HG03565 (cell line): ENCODE results near the gene EEF1AKMT4.

ENCODE experiments used
- ATAC-seq: cut with Tn5 transposase; IDR thresholded peaks from one replicate; pipeline ENCODE4 v1.9.1; 2021; ENCODE audit warnings: mild to moderate bottlenecking, moderate library complexity; ENCODE audit not compliant: unreplicated experiment

Gene EEF1AKMT4

DNA sequence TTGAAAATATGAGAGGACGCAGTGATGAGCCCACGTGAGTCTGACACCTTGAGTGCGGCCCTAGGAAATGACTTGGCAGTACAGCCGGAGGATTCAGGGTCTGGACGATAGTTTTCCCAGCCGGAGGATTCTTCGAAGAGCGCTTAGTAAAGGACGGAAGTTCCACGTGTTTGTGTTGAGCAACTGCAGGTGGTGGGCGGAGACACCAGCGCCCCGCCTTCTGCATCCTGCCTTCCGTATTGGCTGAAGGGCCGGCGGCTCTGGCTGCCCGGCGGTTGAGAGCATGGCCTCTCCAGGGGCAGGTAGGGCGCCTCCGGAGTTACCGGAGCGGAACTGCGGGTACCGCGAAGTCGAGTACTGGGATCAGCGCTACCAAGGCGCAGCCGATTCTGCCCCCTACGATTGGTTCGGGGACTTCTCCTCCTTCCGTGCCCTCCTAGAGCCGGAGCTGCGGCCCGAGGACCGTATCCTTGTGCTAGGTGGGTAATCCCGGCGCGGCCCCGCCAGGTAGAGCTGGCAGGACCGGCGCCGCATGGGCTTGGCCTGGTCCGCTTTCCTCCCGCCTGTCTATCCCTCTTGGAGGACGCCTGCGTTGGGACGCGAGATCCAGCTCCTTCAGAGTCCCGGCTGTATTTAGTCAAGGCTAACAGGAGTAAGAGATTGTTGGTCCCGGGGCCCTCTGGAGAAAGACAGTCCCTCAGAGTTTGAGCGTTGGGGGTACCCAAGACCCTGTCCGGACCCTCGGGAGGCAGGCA, at the start of gene EEF1AKMT4:
Gene EEF1AKMT4 (plus strand): TSS at position 261 of the 755 bp plus-strand sequence. CDS start 23 bp downstream, at position 284.
- peak; percentile 87 for ATAC-seq

DNA sequence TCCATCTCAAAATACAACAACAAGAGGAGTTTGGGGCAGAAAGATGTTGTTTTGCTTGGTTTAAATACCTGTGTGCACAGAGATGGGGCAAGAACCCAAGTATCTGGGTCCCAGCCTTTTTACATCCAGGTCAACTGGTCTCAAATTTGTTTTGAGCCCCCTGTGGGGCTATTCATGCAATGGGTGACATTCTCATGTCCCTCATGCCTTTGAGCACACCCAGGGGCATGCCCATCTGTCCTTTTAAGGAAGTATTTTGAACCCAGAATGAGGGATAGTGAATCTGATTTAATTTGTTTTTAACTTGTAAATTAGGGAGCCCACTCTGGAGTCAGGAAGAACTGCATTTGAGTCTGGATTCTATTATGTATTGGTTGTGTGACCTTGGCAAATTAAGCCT, 48.6 kb upstream of the EEF1AKMT4 start:
- ATAC-seq = no peak

GRCh38 chr3:184203526-184203925, 45.9 kb upstream of the EEF1AKMT4 start:
- no peak for ATAC-seq

- ATAC-seq = no peak
These were observed 40.1 kb upstream of the EEF1AKMT4 start for GRCh38 chr3:184209146-184209923.

DNA sequence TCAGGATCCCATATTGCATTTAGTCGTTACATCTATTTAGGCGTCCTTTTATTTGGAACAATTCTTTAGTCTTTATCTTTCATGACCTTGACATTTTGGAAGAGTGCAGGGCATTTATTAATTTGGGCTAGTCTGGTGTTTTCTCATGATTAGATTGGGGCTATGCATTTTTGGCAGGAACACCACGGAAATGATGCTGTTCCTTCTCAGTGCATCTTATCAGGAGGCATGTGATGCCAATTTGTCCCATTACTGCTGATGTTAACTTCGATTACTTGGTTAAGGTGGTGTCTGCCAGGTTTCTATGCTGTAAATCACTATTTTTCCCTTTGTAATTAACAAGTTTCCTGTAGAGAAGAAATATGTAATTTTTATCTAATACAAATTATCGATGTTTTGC, 38.2 kb upstream of the EEF1AKMT4 start:
- ATAC-seq = no peak

DNA sequence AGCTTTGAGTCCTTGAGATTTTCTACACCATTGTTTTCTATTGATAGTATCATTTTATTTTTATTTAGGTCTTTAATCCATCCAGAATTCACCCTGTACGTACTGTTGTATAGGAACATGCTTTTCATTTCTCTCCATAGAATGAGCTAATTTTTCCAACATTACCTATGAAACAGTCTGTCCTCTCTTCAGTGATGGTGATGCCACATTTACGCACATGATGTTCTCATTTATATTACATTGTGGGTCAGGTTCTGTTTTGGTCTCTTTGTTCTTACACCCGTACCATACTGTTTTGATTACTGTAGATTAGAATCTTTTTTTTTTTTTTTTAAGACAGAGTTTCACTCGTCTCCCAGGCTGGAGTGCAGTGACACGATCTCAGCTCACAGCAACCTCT, 37.8 kb upstream of the EEF1AKMT4 start:
- no peak for ATAC-seq

DNA sequence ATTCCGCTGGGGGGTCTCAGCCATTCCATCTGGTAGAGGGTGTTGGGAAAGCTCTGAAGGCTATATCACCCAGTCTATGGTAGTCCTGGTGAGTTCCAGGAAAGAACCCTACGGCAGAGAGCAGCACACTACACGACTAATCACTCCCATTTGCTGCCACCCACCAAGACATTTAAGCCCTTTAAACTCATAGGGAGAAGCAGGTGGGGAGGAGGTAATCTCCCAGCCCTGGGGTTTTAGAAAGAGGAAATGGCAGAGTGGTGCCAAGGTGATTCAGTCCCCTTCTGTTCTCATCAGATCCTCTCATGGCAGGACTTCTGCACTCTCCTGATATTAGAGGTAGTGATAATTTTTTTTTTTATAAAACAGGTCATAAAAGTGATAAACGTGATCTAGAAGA, 30.7 kb upstream of the EEF1AKMT4 start:
- no peak for ATAC-seq

GRCh38 chr3:184222521-184222920, 27.0 kb upstream of the EEF1AKMT4 start:
- ATAC-seq = no peak

GRCh38 chr3:184223946-184224345, 25.5 kb upstream of the EEF1AKMT4 start:
- ATAC-seq = no peak

DNA sequence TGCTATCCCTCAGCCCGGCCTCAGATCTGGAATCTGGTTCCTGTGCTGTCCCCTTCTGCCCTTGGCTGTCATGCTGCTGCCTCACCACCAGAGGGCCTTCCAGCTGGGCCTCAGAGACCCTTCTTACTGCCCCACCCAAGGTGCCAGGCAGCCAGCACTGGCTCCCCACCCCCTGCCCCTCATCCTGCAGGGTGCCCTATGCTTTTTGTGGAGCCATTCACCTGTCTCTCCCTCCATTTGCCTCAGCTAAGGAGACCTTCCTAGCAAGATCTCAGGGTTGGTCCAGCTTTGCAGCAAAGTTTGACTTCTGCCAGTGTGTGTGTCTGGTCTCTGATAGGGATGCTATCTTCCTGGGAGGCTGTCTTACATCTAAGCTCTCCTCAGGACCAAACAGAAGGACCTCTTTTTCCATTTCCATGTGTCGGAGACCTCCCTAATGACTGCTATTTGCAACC, 22.0 kb upstream of the EEF1AKMT4 start:
- no peak for ATAC-seq

DNA sequence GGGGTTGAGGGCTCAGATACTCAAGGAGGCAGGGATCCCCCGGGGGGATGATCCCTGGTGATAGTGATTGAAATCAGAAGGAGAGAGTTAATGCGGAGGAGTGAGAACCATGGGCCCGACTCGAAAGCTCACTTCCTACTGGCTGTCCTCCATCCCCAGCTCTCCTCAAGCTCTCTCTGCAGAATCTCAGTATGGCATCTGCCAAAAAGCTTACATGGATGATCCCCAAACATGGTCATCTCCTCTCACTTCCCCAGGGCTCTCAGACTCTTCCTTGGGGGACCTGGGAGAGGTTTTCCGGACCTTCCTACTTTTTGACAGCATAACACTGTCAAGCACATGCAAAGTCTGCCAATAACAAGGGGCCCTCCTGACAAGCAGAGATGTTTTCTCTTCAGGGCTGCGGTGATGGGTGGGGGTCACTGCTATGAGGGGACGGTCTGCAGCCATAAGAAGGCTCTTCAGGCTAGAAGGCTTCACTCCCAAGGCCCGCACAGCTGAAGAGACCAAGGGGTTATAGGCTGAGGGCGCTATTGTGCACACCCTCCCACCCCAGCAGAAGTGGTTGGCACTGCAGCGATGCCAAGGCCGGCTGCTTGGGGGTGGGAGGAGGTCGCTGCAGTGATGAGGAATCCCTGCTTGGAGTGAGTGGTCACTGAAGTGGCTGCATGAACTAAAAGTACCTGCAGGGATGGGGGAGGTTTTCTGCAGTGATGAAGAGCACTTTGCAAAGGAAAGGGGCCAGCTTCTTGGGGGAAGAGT, 20.9 kb upstream of the EEF1AKMT4 start:
- no peak for ATAC-seq

DNA sequence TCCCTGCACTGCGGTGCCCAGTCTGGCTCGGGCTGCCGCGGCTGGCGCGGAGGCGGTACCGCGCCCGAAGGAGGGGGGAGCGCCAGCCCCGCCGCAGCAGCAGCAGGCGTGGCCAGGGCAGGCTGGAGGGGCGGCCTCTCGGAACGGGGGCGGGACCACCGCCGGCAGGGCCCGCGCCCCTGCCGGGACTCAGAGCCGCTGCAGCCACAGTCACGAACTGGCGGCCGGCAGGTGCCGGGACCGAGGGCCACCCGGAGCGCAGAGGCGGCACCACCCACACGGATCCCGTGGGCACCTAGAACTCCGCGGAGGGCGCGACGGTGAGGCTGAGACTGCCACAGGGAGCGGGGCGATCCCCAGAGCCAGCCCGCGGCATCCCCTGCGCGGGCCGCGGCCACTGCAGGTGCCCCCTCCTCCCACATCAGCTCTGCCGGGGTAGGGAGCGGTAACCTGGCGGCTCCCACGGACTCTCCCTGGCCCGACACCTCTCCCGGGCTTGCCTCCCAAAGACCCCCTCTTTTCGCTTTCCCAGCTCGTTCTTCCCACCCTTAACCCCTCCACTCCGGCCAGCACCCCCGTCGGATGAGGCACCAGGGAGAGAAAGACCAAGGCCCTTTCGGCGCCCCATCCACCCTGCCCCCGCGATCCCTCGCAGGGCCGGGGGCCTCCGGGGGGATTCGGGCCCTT, 19.9 kb upstream of the EEF1AKMT4 start, which contains the start of gene VWA5B2:
Gene VWA5B2 (plus strand): TSS at position 192 of the 687 bp plus-strand sequence. CDS start 944 bp downstream, outside the sequence.
- peak; percentile 66 for ATAC-seq

- no peak for ATAC-seq
These were observed 19.3 kb upstream of the EEF1AKMT4 start for GRCh38 chr3:184230081-184230602.

DNA sequence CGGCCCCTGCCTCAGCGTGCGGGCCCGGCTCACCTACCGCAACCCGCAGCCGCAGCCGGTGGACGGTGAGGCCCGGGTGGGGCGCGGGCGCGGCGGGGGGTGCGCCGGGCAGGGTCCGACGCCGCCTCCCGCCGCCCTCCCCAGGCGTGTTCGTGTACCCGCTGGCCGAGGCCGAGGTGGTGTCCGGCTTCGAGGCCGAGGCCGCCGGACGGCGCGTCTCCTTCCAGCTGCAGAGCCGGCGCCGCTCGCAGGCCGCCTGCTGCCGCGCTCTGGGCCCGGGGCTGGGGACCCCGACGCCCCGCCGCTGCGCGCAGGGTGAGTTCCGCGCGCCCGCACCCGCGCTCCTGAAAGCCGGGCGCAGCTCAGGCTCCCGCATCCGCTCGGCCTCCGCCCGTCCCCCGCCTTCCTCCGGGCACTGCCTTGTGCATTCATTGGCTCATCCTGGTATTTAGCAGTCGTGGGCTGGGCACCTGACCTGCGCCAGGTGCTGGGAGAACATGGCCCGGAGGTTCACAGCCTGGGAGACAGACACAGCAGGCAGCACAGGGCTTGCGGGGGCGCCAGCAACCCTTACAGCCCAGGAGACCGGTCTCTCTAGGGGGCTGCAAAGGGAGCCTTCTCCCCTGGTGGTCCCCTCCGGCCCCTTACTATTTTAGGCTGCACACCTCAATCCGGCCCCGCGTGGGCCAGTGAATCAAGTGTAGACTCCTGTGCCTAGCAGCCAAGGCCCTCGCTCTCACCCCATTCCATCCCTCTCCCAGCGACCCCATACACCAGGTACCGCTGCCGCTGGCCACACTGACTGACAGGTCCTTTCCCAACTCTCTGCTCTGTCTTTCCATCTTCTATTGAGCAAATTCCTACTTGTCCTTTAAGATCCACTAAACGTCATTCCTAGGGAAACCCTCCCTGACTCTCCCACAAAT, 18.6 kb upstream of the EEF1AKMT4 start:
- no peak for ATAC-seq

DNA sequence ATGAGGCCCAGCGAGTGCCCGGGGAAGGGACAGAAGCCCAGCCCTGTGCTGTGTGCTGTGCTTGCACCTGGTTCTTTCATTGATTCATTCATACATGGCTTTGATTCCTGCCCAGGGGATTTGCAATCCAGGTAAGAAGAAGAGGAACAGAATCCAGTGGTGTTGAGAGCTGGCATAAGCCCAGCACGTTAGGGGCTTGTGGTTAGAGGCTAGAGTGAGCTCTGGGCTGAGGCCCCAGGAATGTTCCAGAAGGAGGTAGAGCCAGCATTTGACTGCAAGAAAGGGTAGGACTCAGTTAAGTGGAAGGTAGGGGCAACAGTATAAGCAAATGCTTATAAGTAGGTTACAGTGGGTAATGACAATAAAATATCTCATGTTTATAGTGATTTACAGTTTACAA, 17.8 kb upstream of the EEF1AKMT4 start:
- ATAC-seq = no peak

- no peak for ATAC-seq
These were observed 16.2 kb upstream of the EEF1AKMT4 start for GRCh38 chr3:184233127-184233843.

GRCh38 chr3:184234224-184234623, 15.2 kb upstream of the EEF1AKMT4 start:
- ATAC-seq = no peak

DNA sequence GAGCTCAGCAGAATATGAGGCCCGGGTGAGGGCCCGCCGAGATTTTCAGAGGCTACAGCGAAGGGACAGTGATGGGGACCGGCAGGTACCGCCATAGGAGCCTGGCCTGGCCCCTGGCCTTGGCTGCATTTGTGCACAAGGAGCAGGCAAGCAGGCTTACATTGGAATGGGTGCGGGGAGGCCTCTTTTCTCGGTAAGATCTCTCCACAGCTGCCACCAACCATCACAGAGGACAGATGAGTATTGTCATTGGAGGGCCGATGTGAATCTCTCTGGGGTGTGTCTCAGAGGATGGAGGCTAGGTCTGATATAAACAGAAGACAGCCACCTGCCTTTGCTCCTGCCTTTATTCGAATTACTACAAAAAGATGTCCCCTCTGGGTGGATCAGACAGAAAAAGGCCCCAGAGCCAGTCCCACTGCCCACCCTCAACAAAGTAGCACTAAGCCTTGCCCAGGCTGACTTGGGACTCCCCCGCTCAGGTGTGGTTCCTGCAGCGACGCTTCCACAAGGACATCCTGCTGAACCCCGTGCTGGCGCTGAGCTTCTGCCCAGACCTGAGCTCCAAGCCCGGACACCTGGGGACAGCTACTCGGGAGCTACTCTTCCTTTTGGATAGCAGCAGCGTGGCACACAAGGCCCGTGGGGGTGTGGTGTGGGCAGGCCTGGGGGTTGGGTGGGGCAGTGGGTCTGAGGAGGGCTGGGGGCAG, 14.6 kb upstream of the EEF1AKMT4 start:
- no peak for ATAC-seq
